CD4-positive, alpha-beta T cell (primary cell): ENCODE data around the gene FAM177A1. TPM values are rescaled to one million over a fixed set of nuclear protein-coding genes. Genes with fewer than 3 reads are reported as not detected.

Experiments used
- ATAC-seq: fragments of 200-7000 bp; cut with Tn5 transposase; one replicate; pipeline ENCODE4 v1.10.0; 2022; ENCODE audit warnings: mild to moderate bottlenecking; ENCODE audit not compliant: poor library complexity
- CTCF ChIA-PET: fragments of 350-600 bp; sonication (Branson Sonifier 250); formaldehyde crosslinking; loops from one replicate; lab custom pipeline; 2021; ENCODE audit warnings: antibody characterized with exemption, inconsistent platforms; lab: Charles Lee
- POLR2A ChIA-PET: fragments of 350-600 bp; sonication (Branson Sonifier 250); formaldehyde crosslinking; loops from one replicate; lab custom pipeline; 2021; ENCODE audit warnings: antibody characterized with exemption, inconsistent platforms; lab: Charles Lee
- DNase-seq, 14 experiments: peaks; one replicate each; pipeline ENCODE4 v3.0.0-alpha.2; 2013 to 2020; ENCODE audit warnings: mixed read lengths in 2 of 14
- H3K27ac ChIP-seq, 2 donors: one replicate each; pipeline versions ENCODE4 v1.5.1 to v1.7.0; 2013; ENCODE audit warnings: low read length in 2 of 2, low read depth in 1 of 2, mild to moderate bottlenecking in 1 of 2
- H3K27me3 ChIP-seq, 2 experiments: 1 replicate in 1 of 2; 2 replicates in 1 of 2; pipeline versions ENCODE4 v1.6.1 to v1.7.0; 2013; ENCODE audit warnings: low read length in 2 of 2, control low read depth in 1 of 2, mild to moderate bottlenecking in 1 of 2, moderate library complexity in 1 of 2; ENCODE audit not compliant: insufficient read depth in 2 of 2, control insufficient read depth in 1 of 2
- H3K36me3 ChIP-seq: one replicate; pipeline ENCODE4 v1.6.1; 2013; ENCODE audit warnings: low read length, control low read depth; ENCODE audit not compliant: insufficient read depth
- H3K4me1 ChIP-seq: one replicate; pipeline ENCODE4 v1.6.1; 2013; ENCODE audit warnings: low read length, control low read depth; ENCODE audit not compliant: insufficient read depth
- H3K4me3 ChIP-seq: one replicate; pipeline ENCODE4 v1.5.1; 2013; ENCODE audit warnings: mild to moderate bottlenecking, low read length, moderate library complexity
- H3K9me3 ChIP-seq, 2 experiments: 1 replicate in 1 of 2; 2 replicates in 1 of 2; pipeline versions ENCODE4 v1.6.1 to v1.7.0; 2013; ENCODE audit warnings: low read length in 2 of 2, mild to moderate bottlenecking in 2 of 2, control low read depth in 1 of 2, moderate library complexity in 1 of 2; ENCODE audit not compliant: control insufficient read depth in 1 of 2, insufficient read depth in 1 of 2
- H3K27ac Mint-ChIP-seq: one replicate; pipeline ENCODE4 v1.8.0; 2020; ENCODE audit warnings: mixed read lengths
- H3K27me3 Mint-ChIP-seq: one replicate; pipeline ENCODE4 v1.8.0; 2021; ENCODE audit warnings: mixed read lengths
- H3K36me3 Mint-ChIP-seq: one replicate; pipeline ENCODE4 v1.8.0; 2021; ENCODE audit warnings: low read depth, mixed read lengths
- H3K4me1 Mint-ChIP-seq: one replicate; pipeline ENCODE4 v1.8.0; 2021; ENCODE audit warnings: low read depth, mixed read lengths
- H3K4me3 Mint-ChIP-seq: one replicate; pipeline ENCODE4 v1.8.0; 2020; ENCODE audit warnings: mild to moderate bottlenecking, mixed read lengths
- H3K9me3 Mint-ChIP-seq: one replicate; pipeline ENCODE4 v1.8.0; 2020; ENCODE audit warnings: mixed read lengths
- intact Hi-C, 2 experiments: fragments of 100-400 bp; cut with DNase I in 1 of 2; cut with micrococcal nuclease in 1 of 2; formaldehyde crosslinking; loops; one replicate each; pipeline versions ENCODE4 v1.15.1 to v1.9.0; 2023 to 2025; cut with DNase I, micrococcal nuclease
- total RNA-seq, 174 experiments: library from RNA in 2 of 174; stranded (reverse) in 2 of 174; gene quantifications; one replicate each; pipeline ENCODE4 v1.2.3 and lab custom pipeline; 2021 to 2026
- TF ChIP-seq, protein P1 (sequence below): fragments of 200-600 bp; IDR thresholded peaks from one replicate; pipeline ENCODE4 v1.8.0; 2022; ENCODE audit warnings: antibody characterized with exemption, mild to moderate bottlenecking

FAM177A1 gene
- total RNA-seq, 2 experiments from 2014 or later = 172 to 186 TPM

DNA sequence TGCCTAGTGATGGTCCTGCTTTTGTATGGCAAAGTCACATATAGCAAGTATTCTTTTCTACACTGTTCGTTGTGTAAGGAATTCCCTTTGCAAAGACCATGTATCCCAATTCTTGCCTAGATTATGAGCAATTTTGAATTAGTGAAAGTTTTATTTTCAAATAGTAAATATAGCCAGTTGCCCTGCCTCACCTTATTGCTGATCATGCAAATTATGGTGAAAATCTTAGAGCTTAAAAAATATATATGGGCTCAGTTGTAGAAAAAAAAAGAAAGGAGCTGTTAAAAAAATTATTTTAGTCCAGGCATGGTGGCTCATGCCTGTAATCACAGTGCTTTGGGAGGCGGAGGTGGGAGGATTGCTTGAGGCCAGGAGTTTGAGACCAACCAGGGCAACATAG lies 44.5 kb upstream of the FAM177A1 start:
- Mint-ChIP-seq H3K27me3 (no peaks in the 10 kb centered on the region), H3K27ac (no peak overlapping the region), H3K4me1 (peaks cover 4% of the 10 kb centered on the region), H3K36me3 (peaks cover 72% of the 10 kb centered on the region), H3K4me3 (no peak overlapping the region), H3K9me3 (no peaks in the 10 kb centered on the region)
- intact Hi-C loops = no loop called here
- no peak overlapping the region for H3K27ac ChIP-seq
- no peak overlapping the region for H3K4me3 ChIP-seq
- DNase-seq (no peak), ATAC-seq (no peak)
- CTCF ChIA-PET = no interaction called here
- H3K9me3 ChIP-seq = no peaks in the 10 kb centered on the region
- no peaks in the 10 kb centered on the region for H3K4me1 ChIP-seq
- H3K27me3 ChIP-seq = no peaks in the 10 kb centered on the region
- peaks cover 61% of the 10 kb centered on the region for H3K36me3 ChIP-seq
- TF ChIP-seq, protein P1, sequence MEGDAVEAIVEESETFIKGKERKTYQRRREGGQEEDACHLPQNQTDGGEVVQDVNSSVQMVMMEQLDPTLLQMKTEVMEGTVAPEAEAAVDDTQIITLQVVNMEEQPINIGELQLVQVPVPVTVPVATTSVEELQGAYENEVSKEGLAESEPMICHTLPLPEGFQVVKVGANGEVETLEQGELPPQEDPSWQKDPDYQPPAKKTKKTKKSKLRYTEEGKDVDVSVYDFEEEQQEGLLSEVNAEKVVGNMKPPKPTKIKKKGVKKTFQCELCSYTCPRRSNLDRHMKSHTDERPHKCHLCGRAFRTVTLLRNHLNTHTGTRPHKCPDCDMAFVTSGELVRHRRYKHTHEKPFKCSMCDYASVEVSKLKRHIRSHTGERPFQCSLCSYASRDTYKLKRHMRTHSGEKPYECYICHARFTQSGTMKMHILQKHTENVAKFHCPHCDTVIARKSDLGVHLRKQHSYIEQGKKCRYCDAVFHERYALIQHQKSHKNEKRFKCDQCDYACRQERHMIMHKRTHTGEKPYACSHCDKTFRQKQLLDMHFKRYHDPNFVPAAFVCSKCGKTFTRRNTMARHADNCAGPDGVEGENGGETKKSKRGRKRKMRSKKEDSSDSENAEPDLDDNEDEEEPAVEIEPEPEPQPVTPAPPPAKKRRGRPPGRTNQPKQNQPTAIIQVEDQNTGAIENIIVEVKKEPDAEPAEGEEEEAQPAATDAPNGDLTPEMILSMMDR = no peak
- POLR2A ChIA-PET = no interaction called here

DNA sequence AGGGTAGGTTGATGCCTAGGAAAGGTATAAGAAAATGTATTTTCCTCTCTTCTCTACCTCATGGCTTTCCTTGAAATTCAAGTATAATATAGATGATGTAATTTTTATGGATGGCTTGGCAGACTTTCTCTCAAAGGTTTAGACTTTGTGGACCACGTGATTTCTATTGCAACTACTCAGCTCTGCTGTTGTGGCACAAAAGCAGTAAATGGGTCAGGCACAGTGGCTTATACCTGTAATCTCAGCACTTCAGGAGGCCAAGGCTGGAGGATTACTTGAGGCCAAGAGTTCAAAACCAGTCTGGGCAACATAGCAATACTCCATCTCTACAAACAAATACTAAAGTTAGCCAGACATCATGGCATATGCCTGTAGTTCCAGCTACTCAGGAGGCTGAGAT lies 41.2 kb upstream of the FAM177A1 start:
- no peaks in the 10 kb centered on the region for H3K27me3 ChIP-seq
- DNase-seq (no peak), ATAC-seq (no peak)
- H3K4me1 ChIP-seq = no peaks in the 10 kb centered on the region
- H3K4me1 Mint-ChIP-seq = no peaks in the 10 kb centered on the region
- intact Hi-C loops = no loop called here
- no peaks in the 10 kb centered on the region for H3K27me3 Mint-ChIP-seq
- H3K27ac ChIP-seq = no peak overlapping the region
- peaks cover 63% of the 10 kb centered on the region for H3K36me3 Mint-ChIP-seq
- ChIA-PET CTCF (no interaction called here), POLR2A (no interaction called here)
- H3K9me3 ChIP-seq = no peaks in the 10 kb centered on the region
- TF ChIP-seq, protein P1 = no peak
- H3K9me3 Mint-ChIP-seq = no peaks in the 10 kb centered on the region
- peaks cover 56% of the 10 kb centered on the region for H3K36me3 ChIP-seq
- no peak overlapping the region for H3K4me3 ChIP-seq
- H3K4me3 Mint-ChIP-seq = no peak overlapping the region
- H3K27ac Mint-ChIP-seq = no peak overlapping the region

DNA sequence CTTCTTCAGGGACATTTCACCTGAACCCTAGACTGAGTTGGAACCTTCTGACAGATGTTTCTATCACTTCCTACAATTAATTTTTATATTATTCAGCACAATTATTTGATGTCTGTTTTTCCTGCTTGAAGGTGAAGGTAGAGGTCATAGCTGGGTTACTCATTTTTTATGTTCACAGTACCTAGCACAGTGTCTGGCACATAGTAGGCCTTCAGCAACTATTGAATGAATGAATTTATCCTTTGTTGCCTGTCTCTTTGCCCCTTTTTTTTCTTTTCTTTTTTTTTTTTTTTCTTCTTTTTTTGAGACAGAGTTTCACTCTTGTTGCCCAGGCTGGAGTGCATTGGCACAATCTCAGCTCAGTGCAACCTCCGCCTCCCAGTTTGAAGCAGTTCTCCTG lies 29.5 kb upstream of the FAM177A1 start:
- Histone ChIP-seq H3K4me1 (no peaks in the 10 kb centered on the region), H3K4me3 (no peak overlapping the region), H3K36me3 (peaks cover 81% of the 10 kb centered on the region), H3K9me3 (no peaks in the 10 kb centered on the region), H3K27ac (no peak overlapping the region), H3K27me3 (no peaks in the 10 kb centered on the region)
- H3K27me3 Mint-ChIP-seq = no peaks in the 10 kb centered on the region
- intact Hi-C loops = no loop called here
- no peak for ATAC-seq
- H3K27ac Mint-ChIP-seq = no peak overlapping the region
- no peaks in the 10 kb centered on the region for H3K9me3 Mint-ChIP-seq
- peaks cover 86% of the 10 kb centered on the region for H3K36me3 Mint-ChIP-seq
- POLR2A ChIA-PET = no interaction called here
- no peaks in the 10 kb centered on the region for H3K4me1 Mint-ChIP-seq
- no peak overlapping the region for H3K4me3 Mint-ChIP-seq
- no peak for DNase-seq
- TF ChIP-seq, protein P1 = no peak
- CTCF ChIA-PET = interaction anchor here (1.4 kb wide), 1 partner anchor 35 kb away, joined by 3 read pairs; no protein-coding TSS in a partner anchor
